ENCODE data around the gene SLC38A11.

The SLC38A11 gene

DNA sequence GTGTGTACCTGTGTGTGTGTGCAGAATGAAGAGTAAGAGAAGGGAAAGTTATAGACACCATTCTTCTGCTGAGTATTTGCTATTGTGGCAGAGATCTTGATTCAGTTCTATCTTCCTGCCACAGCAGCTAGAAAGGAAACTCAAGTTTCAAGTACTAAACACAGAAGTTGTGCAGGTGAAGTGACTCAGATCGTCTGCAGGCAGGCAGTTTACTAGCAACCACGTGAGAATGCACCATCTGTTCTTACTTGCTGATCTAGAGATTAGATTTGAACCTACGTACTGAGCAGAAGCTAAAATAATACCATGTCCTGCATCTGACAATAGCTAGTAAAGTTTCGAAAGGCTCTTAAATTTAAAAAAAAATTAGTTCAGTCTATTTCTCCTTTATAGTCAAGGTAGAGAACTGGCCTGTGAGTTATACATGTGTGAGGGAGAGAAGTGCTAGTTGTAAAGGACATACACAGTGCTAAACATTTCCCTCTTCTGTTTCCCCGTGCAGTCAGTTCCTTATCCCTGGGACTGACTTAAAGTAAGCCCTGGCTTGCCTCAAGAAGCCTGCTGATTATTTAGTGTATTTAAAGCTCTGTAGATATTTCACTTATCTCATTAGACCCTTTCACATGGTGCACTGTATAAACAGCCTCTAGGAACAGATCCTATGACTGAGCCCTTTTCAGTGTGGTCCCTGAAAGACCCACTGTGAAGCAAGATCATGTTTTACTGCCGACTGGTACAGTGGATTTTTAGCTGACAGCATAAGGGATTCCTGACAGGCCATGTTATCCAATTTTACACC lies 45.0 kb downstream of the SLC38A11 start:
- ChIA-PET CTCF (interaction anchor here (1.1 to 1.9 kb wide), 4 partner anchors 11 to 174 kb away, joined by 3 to 5 read pairs (median 4); no protein-coding TSS in a partner anchor), POLR2A (no interaction called here)
- TF ChIP-seq, protein P1, sequence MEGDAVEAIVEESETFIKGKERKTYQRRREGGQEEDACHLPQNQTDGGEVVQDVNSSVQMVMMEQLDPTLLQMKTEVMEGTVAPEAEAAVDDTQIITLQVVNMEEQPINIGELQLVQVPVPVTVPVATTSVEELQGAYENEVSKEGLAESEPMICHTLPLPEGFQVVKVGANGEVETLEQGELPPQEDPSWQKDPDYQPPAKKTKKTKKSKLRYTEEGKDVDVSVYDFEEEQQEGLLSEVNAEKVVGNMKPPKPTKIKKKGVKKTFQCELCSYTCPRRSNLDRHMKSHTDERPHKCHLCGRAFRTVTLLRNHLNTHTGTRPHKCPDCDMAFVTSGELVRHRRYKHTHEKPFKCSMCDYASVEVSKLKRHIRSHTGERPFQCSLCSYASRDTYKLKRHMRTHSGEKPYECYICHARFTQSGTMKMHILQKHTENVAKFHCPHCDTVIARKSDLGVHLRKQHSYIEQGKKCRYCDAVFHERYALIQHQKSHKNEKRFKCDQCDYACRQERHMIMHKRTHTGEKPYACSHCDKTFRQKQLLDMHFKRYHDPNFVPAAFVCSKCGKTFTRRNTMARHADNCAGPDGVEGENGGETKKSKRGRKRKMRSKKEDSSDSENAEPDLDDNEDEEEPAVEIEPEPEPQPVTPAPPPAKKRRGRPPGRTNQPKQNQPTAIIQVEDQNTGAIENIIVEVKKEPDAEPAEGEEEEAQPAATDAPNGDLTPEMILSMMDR (IDR thresholded peaks at IDR 0.05; ENCODE audit: insufficient read depth, low read length, missing control alignments): no peak
- no peak overlapping the region for H3K4me3 ChIP-seq (ENCODE audit: low read depth, low read length)
- no peak for DNase-seq (ENCODE audit: low read depth, low spot score)

DNA sequence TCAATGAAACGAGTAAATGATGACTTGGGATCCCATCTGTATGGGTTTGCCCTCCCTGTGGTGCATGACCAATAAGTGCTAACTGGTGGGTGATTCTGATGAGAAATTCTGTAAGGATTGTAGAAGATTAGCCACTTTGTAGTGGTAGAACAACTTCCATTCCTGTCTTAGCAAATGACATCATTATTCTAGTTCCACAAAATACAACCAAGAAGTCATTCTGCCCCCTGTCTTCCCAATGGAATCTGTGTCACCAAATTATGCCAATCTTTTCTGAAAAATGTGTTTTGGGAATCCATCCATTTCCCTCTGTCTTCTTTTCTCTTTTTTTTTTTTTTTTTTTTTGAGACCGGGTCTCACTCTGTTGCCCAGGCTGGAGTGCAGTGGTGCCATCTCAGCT lies 48.4 kb downstream of the SLC38A11 start:
- no peak overlapping the region for H3K4me3 ChIP-seq (ENCODE audit: low read depth, low read length)
- TF ChIP-seq, protein P1 (IDR thresholded peaks at IDR 0.05; ENCODE audit: insufficient read depth, low read length, missing control alignments): no peak
- DNase-seq (ENCODE audit: low read depth, low spot score): no peak
- CTCF ChIA-PET: interaction anchor here (1.8 kb wide), 1 partner anchor 64 kb away, joined by 6 read pairs; the partner anchor contains the start of gene COBLL1
- POLR2A ChIA-PET: no interaction called here

DNA sequence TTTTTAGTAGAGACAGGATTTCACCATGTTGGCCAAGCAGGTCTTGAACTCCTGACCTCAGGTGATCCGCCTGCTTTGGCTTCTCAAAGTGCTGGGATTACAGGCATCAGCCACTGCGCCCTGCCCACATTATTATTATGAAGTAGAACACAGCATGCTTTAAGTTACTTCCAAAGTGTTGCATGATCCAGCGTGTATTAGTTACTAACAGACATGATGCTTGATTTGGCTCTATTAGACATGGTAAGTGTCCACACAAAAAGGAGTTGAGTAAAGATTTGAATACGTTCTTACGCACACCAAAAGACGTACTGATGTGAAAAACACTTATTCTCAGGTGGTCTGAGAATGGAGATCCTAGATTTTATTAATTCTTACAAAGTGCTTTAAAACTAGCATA lies 50.0 kb downstream of the SLC38A11 start:
- POLR2A ChIA-PET: no interaction called here
- TF ChIP-seq, protein P1 (IDR thresholded peaks at IDR 0.05; ENCODE audit: insufficient read depth, low read length, missing control alignments): no peak
- CTCF ChIA-PET: interaction anchor here (1.2 to 1.8 kb wide), 2 partner anchors 8 to 167 kb away, joined by 6 to 8 read pairs; no protein-coding TSS in a partner anchor
- no peak for DNase-seq (ENCODE audit: low read depth, low spot score)
- H3K4me3 ChIP-seq (ENCODE audit: low read depth, low read length): no peak overlapping the region

DNA sequence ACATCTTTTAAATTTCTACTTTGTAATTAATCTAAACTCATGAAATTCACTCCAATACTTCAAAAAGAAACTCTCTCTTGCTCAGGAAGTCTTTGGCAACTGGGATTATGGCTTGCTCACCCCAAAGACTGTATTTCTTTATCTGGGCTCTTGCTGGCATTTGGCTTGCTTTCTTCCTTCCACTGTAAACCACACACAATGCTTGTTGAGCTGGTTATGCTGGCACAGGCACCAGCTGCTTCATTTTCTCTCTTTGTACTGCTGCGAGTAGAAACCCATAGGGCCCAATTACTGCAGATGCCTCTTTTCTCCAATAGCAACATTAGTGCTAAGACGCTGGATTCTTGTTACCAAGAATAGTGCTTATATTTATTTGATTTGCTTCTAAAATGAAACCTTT lies 51.4 kb downstream of the SLC38A11 start:
- H3K4me3 ChIP-seq (ENCODE audit: low read depth, low read length): no peak overlapping the region
- TF ChIP-seq, protein P1 (IDR thresholded peaks at IDR 0.05; ENCODE audit: insufficient read depth, low read length, missing control alignments): no peak
- DNase-seq (ENCODE audit: low read depth, low spot score): no peak
- ChIA-PET POLR2A (interaction anchor here (0.5 to 0.8 kb wide), 2 partner anchors 119 to 166 kb away, joined by 3 read pairs; no protein-coding TSS in a partner anchor), CTCF (interaction anchor here (1.1 to 1.8 kb wide), 4 partner anchors 13 to 166 kb away, joined by 4 to 6 read pairs (median 6); no protein-coding TSS in a partner anchor)

DNA sequence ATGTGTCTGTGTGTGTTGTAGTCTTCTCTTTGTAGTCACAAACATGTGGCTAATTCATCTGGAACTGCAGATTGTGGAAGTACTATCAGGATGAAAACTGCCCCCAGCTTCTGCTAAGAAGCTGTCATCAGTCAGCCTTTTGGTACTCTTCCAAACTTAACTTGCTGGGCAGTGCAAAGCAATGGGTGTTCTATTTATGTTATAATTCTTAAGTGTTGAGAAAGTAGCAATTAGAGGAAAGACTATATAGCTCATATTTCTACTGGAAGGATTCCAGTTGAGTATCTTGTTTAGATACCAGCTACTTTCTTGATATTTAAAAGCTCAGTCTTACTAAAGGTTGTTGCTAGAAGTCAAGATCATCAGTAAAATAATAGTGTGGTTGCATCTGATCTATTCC lies 52.1 kb downstream of the SLC38A11 start:
- TF ChIP-seq, protein P1 (IDR thresholded peaks at IDR 0.05; ENCODE audit: insufficient read depth, low read length, missing control alignments): no peak
- ChIA-PET CTCF (interaction anchor here (1.0 to 1.8 kb wide), 4 partner anchors 13 to 165 kb away, joined by 4 to 6 read pairs (median 4); no protein-coding TSS in a partner anchor), POLR2A (interaction anchor here (0.5 to 0.8 kb wide), 3 partner anchors 62 to 165 kb away, joined by 3 read pairs; partner anchors contain the start of gene COBLL1)
- DNase-seq (ENCODE audit: low read depth, low spot score): peak; percentile 84
- no peak overlapping the region for H3K4me3 ChIP-seq (ENCODE audit: low read depth, low read length)

DNA sequence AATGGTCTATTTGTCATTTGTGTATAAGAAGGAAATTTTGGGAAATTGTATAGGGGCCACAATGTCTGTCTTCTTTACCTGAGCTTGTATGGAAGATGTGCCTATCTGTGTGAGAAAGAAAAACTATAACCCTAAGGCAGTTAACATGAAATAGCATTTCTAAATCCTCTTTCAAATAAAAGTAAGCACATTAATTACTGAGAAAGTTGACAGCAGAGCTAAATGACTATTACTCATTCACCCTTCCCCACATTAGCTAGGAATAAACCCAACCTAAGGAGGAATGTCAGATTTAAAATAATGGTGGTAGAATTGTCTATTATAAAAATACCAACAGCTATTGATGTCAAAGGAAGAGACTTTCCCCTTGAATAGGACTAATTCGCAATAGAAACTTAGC lies 56.2 kb downstream of the SLC38A11 start:
- TF ChIP-seq, protein P1 (IDR thresholded peaks at IDR 0.05; ENCODE audit: insufficient read depth, low read length, missing control alignments): no peak

More for the DNA sequence above, 56.2 kb downstream of the SLC38A11 start:
- ChIA-PET POLR2A (no interaction called here), CTCF (interaction anchor here (1.2 to 4.2 kb wide), 2 partner anchors 14 to 57 kb away, joined by 3 to 12 read pairs; partner anchors contain the start of gene COBLL1)
- DNase-seq (ENCODE audit: low read depth, low spot score): no peak
- no peak overlapping the region for H3K4me3 ChIP-seq (ENCODE audit: low read depth, low read length)
